Caco-2 (cell line): ENCODE data around the gene TFEB. TPM values are rescaled to one million over a fixed set of nuclear protein-coding genes. Genes with fewer than 3 reads are reported as not detected.

Source experiments
- BruUV-seq: library from RNA; stranded (reverse); fragments of 400-500 nt; replicated peaks from 2 replicates; lab custom pipeline; 2021; lab: Mats Ljungman, UMichigan
- CTCF ChIA-PET: fragments of 300-600 bp; sonication (Branson Sonifier 250); formaldehyde crosslinking; loops from one replicate; lab custom pipeline; 2022; ENCODE audit warnings: antibody characterized with exemption; lab: Charles Lee
- POLR2A ChIA-PET: fragments of 300-600 bp; sonication (Branson Sonifier 250); formaldehyde crosslinking; loops from one replicate; lab custom pipeline; 2022; ENCODE audit warnings: antibody characterized with exemption; lab: Charles Lee
- DNase-seq, 2 experiments: peaks; one replicate each; pipeline versions ENCODE4 v3.0.0 to v3.0.0-alpha.2; 2020 to 2022
- H3K27me3 ChIP-seq: replicated peaks from 2 replicates; pipeline ENCODE4 v1.6.0; 2011; ENCODE audit warnings: low read length; ENCODE audit not compliant: control insufficient read depth, insufficient read depth
- H3K36me3 ChIP-seq: 2 replicates; pipeline ENCODE4 v1.5.1; 2011; ENCODE audit warnings: low read length; ENCODE audit not compliant: control insufficient read depth, insufficient read depth
- H3K4me1 ChIP-seq: fragments of 250-450 bp; sonication (Bioruptor Pico); 2 replicates; pipeline ENCODE4 v1.5.1; 2020; ENCODE audit warnings: mild to moderate bottlenecking
- H3K4me3 ChIP-seq: 2 replicates; pipeline ENCODE4 v1.5.1; 2011; ENCODE audit warnings: low read depth, mild to moderate bottlenecking, control low read depth, low read length
- H3K9me3 ChIP-seq: fragments of 250-450 bp; sonication (Bioruptor Pico); 2 replicates; pipeline ENCODE4 v1.5.1; 2020; ENCODE audit warnings: mild to moderate bottlenecking, moderate library complexity
- H3K27ac Mint-ChIP-seq: one replicate; pipeline ENCODE4 v1.8.0; 2022; ENCODE audit warnings: mixed read lengths; ENCODE audit not compliant: unreplicated experiment
- H3K27me3 Mint-ChIP-seq: one replicate; pipeline ENCODE4 v1.8.0; 2022; ENCODE audit warnings: mixed read lengths; ENCODE audit not compliant: insufficient read depth, unreplicated experiment
- H3K36me3 Mint-ChIP-seq: one replicate; pipeline ENCODE4 v1.8.0; 2022; ENCODE audit warnings: mild to moderate bottlenecking, mixed read lengths; ENCODE audit not compliant: insufficient read depth, unreplicated experiment
- H3K4me1 Mint-ChIP-seq: one replicate; pipeline ENCODE4 v1.8.0; 2022; ENCODE audit warnings: low read depth, mixed read lengths; ENCODE audit not compliant: unreplicated experiment
- H3K4me3 Mint-ChIP-seq: one replicate; pipeline ENCODE4 v1.8.0; 2022; ENCODE audit warnings: mild to moderate bottlenecking, moderate library complexity, mixed read lengths; ENCODE audit not compliant: unreplicated experiment
- H3K9me3 Mint-ChIP-seq: one replicate; pipeline ENCODE4 v1.8.0; 2022; ENCODE audit warnings: mixed read lengths; ENCODE audit not compliant: unreplicated experiment
- intact Hi-C: fragments of 100-400 bp; cut with micrococcal nuclease; formaldehyde crosslinking; loops from one replicate; pipeline ENCODE4 v1.10.0; 2022; ENCODE audit not compliant: unreplicated experiment
- total RNA-seq: library from RNA; stranded (reverse); gene quantifications from 2 replicates; pipeline ENCODE4 v1.2.3, GENCODE V29; 2022
- TF ChIP-seq, protein P1 (sequence below), 2 experiments: fragments of 200-600 bp in 1 of 2; IDR thresholded peaks; 1 replicate in 1 of 2; 2 replicates in 1 of 2; pipeline versions ENCODE4 v1.5.1 to v1.8.0; 2011 to 2022; ENCODE audit warnings: antibody characterized with exemption in 1 of 2, control low read depth in 1 of 2, inconsistent platforms in 1 of 2, low read depth in 1 of 2, low read length in 1 of 2, mild to moderate bottlenecking in 1 of 2, moderate library complexity in 1 of 2; ENCODE audit not compliant: insufficient read depth in 1 of 2, severe bottlenecking in 1 of 2, unreplicated experiment in 1 of 2

The TFEB gene
- total RNA-seq, 1 experiment from 2014 or later = 3.8 TPM

GRCh38 chr6:41709375-41709774 is 26.0 kb downstream of the TFEB start:
- POLR2A ChIA-PET = no interaction called here
- H3K36me3 ChIP-seq = no peaks in the 10 kb centered on the region
- H3K9me3 Mint-ChIP-seq = no peaks in the 10 kb centered on the region
- no peaks in the 10 kb centered on the region for H3K4me1 Mint-ChIP-seq
- H3K36me3 Mint-ChIP-seq = peaks cover 4% of the 10 kb centered on the region
- no peaks in the 10 kb centered on the region for H3K27me3 Mint-ChIP-seq
- no TSS peak for BruUV-seq
- no peak overlapping the region for H3K27ac Mint-ChIP-seq
- H3K4me1 ChIP-seq = no peaks in the 10 kb centered on the region
- TF ChIP-seq, protein P1, sequence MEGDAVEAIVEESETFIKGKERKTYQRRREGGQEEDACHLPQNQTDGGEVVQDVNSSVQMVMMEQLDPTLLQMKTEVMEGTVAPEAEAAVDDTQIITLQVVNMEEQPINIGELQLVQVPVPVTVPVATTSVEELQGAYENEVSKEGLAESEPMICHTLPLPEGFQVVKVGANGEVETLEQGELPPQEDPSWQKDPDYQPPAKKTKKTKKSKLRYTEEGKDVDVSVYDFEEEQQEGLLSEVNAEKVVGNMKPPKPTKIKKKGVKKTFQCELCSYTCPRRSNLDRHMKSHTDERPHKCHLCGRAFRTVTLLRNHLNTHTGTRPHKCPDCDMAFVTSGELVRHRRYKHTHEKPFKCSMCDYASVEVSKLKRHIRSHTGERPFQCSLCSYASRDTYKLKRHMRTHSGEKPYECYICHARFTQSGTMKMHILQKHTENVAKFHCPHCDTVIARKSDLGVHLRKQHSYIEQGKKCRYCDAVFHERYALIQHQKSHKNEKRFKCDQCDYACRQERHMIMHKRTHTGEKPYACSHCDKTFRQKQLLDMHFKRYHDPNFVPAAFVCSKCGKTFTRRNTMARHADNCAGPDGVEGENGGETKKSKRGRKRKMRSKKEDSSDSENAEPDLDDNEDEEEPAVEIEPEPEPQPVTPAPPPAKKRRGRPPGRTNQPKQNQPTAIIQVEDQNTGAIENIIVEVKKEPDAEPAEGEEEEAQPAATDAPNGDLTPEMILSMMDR (IDR thresholded peaks at IDR 0.05; ENCODE audit: insufficient read depth in 1 of 2, low read depth in 1 of 2, low read length in 1 of 2, severe bottlenecking in 1 of 2, unreplicated experiment in 1 of 2) = no peak
- DNase-seq = no peak
- CTCF ChIA-PET = no interaction called here
- intact Hi-C loops = no loop called here
- no peak overlapping the region for H3K4me3 Mint-ChIP-seq
- no peaks in the 10 kb centered on the region for H3K27me3 ChIP-seq
- no peaks in the 10 kb centered on the region for H3K9me3 ChIP-seq
- H3K4me3 ChIP-seq = no peak overlapping the region

DNA sequence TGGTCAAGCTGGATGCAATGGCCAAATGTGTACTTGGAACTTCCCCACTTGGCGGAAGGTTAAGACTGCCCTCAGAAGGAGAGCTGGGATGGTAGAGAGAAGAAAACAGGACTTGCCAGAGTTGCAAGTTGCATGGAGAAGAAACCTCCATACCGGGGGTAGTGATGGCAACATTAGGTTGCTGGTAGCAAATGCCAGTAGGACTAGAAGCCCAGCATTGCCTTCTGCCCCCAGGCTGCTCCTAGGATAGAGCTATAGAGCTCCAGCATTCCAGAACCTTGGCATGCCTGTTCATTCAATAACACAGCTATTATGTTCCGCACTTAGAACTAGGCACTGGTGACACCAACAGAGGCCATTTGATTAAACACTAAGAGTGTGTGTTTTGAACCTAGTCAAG is 26.6 kb downstream of the TFEB start:
- Mint-ChIP-seq H3K4me1 (no peaks in the 10 kb centered on the region), H3K27ac (no peak overlapping the region), H3K9me3 (no peaks in the 10 kb centered on the region), H3K4me3 (no peak overlapping the region), H3K36me3 (peaks cover 4% of the 10 kb centered on the region), H3K27me3 (no peaks in the 10 kb centered on the region)
- DNase-seq = no peak
- Histone ChIP-seq H3K27me3 (no peaks in the 10 kb centered on the region), H3K36me3 (no peaks in the 10 kb centered on the region), H3K4me1 (no peaks in the 10 kb centered on the region), H3K4me3 (no peak overlapping the region), H3K9me3 (no peaks in the 10 kb centered on the region)
- ChIA-PET CTCF (interaction anchor here (0.7 kb wide), 1 partner anchor 78 kb away, joined by 3 read pairs; no protein-coding TSS in a partner anchor), POLR2A (no interaction called here)
- no TSS peak for BruUV-seq
- intact Hi-C loops = no loop called here
- TF ChIP-seq, protein P1 (IDR thresholded peaks at IDR 0.05; ENCODE audit: insufficient read depth in 1 of 2, low read depth in 1 of 2, low read length in 1 of 2, severe bottlenecking in 1 of 2, unreplicated experiment in 1 of 2) = no peak

DNA sequence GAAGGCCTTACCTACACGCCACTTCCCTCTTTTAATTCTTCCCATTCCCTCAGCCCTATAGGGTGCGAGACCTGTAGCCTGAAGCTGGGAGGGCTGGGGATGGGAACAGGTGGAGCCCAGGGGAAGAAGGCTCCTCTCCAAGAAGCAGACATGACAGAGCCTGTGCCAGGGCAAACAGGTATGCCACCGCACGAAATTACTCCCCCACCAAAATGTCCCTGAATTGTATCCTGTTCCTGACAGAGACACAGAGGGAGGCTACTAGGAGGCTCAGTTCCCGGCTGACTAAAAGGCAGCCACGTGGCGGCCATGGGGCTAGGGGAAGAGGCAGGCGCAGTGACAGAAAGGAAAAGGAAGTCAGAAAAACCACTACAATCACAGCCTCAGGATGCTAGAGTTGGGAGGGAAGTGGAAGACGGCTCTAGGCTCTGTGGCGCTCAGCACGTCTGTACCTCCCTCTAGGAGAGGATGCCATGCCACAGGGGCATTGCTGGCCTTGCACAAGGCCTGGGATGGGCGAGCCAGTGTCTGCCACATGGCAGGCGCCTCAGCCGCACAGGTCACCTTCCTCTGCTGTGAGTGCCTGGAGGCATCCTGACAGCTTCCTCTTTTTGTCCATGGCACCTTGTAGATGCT is 27.7 kb downstream of the TFEB start:
- no peaks in the 10 kb centered on the region for H3K36me3 ChIP-seq
- no peak for DNase-seq
- H3K4me3 ChIP-seq = no peak overlapping the region
- TF ChIP-seq, protein P1 (IDR thresholded peaks at IDR 0.05; ENCODE audit: insufficient read depth in 1 of 2, low read depth in 1 of 2, low read length in 1 of 2, severe bottlenecking in 1 of 2, unreplicated experiment in 1 of 2) = no peak
- Mint-ChIP-seq H3K4me1 (no peaks in the 10 kb centered on the region), H3K4me3 (no peak overlapping the region), H3K27ac (no peak overlapping the region), H3K36me3 (peaks cover 4% of the 10 kb centered on the region), H3K9me3 (no peaks in the 10 kb centered on the region), H3K27me3 (no peaks in the 10 kb centered on the region)
- intact Hi-C loops = no loop called here
- no TSS peak for BruUV-seq
- H3K9me3 ChIP-seq = no peaks in the 10 kb centered on the region
- ChIA-PET CTCF (interaction anchor here (0.6 kb wide), 1 partner anchor 307 kb away, joined by 4 read pairs; no protein-coding TSS in a partner anchor), POLR2A (no interaction called here)
- no peaks in the 10 kb centered on the region for H3K27me3 ChIP-seq
- no peaks in the 10 kb centered on the region for H3K4me1 ChIP-seq
